HepG2 (cell line): ENCODE measurements around the gene DUS1L. TPM values are rescaled to one million over a fixed set of nuclear protein-coding genes. Genes with fewer than 3 reads are reported as not detected.

Experiments used
- ASH2L ChIP-seq: fragments of 300-600, 200-600 bp; sonication (generic); IDR thresholded peaks from 2 replicates; pipeline ENCODE4 v1.7.0; 2017; ENCODE audit warnings: low read depth, mild to moderate bottlenecking, moderate library complexity, mixed read lengths, low read length; ENCODE audit not compliant: insufficient read length
- CHCHD3 ChIP-seq: sonication (generic); formaldehyde crosslinking; IDR thresholded peaks from 2 replicates; pipeline ENCODE4 v1.8.0; 2022; ENCODE audit warnings: mild to moderate bottlenecking, missing genetic modification reagents, moderate library complexity
- GMEB1 ChIP-seq: sonication (generic); formaldehyde crosslinking; IDR thresholded peaks from 2 replicates; pipeline ENCODE4 v1.5.1; 2020; ENCODE audit warnings: missing genetic modification reagents, mild to moderate bottlenecking, borderline replicate concordance
- HNF1A ChIP-seq, 2 experiments: sonication (generic) in 1 of 2; formaldehyde crosslinking in 1 of 2; IDR thresholded peaks; 2 replicates each; pipeline versions ENCODE4 v1.4.0 to v1.6.1; 2016 to 2020; ENCODE audit warnings: borderline replicate concordance in 1 of 2, low read depth in 1 of 2, mild to moderate bottlenecking in 1 of 2, missing genetic modification reagents in 1 of 2
- NCOR1 ChIP-seq: fragments of 200-600 bp; sonication (generic); IDR thresholded peaks from 2 replicates; pipeline ENCODE4 v1.7.0; 2017; ENCODE audit warnings: antibody characterized with exemption, low read length, borderline replicate concordance
- PAWR ChIP-seq: sonication (generic); formaldehyde crosslinking; IDR thresholded peaks from 2 replicates; pipeline ENCODE4 v1.4.0; 2020; ENCODE audit warnings: missing genetic modification reagents, mild to moderate bottlenecking, borderline replicate concordance
- RELA ChIP-seq: sonication (generic); formaldehyde crosslinking; IDR thresholded peaks from 2 replicates; pipeline ENCODE4 v1.4.0; 2020; ENCODE audit warnings: missing genetic modification reagents
- SALL1 ChIP-seq: sonication (generic); formaldehyde crosslinking; IDR thresholded peaks from 2 replicates; pipeline ENCODE4 v1.8.0; 2022; ENCODE audit warnings: mild to moderate bottlenecking, missing genetic modification reagents
- SP1 ChIP-seq, 2 experiments: fragments of 450-650 bp in 1 of 2; sonication (generic) in 1 of 2; formaldehyde crosslinking in 1 of 2; IDR thresholded peaks; 2 replicates each; pipeline versions ENCODE4 v1.4.0 to v1.6.1; 2016 to 2020; ENCODE audit warnings: missing genetic modification reagents in 1 of 2
- SP5 ChIP-seq: IDR thresholded peaks from 2 replicates; pipeline ENCODE4 v1.6.1; 2016; ENCODE audit warnings: low read depth, borderline replicate concordance
- ZBTB26 ChIP-seq: IDR thresholded peaks from 2 replicates; pipeline ENCODE4 v1.6.1; 2016; ENCODE audit warnings: missing compliant biosample characterization, missing genetic modification reagents, borderline replicate concordance
- ZFAT ChIP-seq: sonication (generic); formaldehyde crosslinking; conservative IDR thresholded peaks from 2 replicates; pipeline ENCODE4 v1.8.1; 2023; ENCODE audit warnings: missing genetic modification reagents, inconsistent platforms
- ZFP1 ChIP-seq: IDR thresholded peaks from 2 replicates; pipeline ENCODE4 v1.6.1; 2016
- ZFP82 ChIP-seq: sonication (generic); formaldehyde crosslinking; IDR thresholded peaks from 2 replicates; pipeline ENCODE4 v1.5.1; 2020; ENCODE audit warnings: mild to moderate bottlenecking, missing genetic modification reagents, borderline replicate concordance
- ZNF263 ChIP-seq: sonication (generic); formaldehyde crosslinking; IDR thresholded peaks from 2 replicates; pipeline ENCODE4 v1.4.0; 2020; ENCODE audit warnings: missing genetic modification reagents
- ZNF513 ChIP-seq: sonication (generic); formaldehyde crosslinking; conservative IDR thresholded peaks from 2 replicates; pipeline ENCODE4 v1.5.0; 2020; ENCODE audit warnings: missing genetic modification reagents
- ZNF619 ChIP-seq: sonication (generic); formaldehyde crosslinking; IDR thresholded peaks from 2 replicates; pipeline ENCODE4 v1.4.0; 2020; ENCODE audit warnings: mild to moderate bottlenecking, missing genetic modification reagents
- ZNF790 ChIP-seq: sonication (generic); formaldehyde crosslinking; IDR thresholded peaks from 2 replicates; pipeline ENCODE4 v1.8.0; 2022; ENCODE audit warnings: missing genetic modification reagents, mild to moderate bottlenecking, borderline replicate concordance
- ZNF891 ChIP-seq: sonication (generic); formaldehyde crosslinking; IDR thresholded peaks from 2 replicates; pipeline ENCODE4 v1.5.0; 2020; ENCODE audit warnings: mild to moderate bottlenecking, missing genetic modification reagents
- polyA plus RNA-seq, 8 experiments: library from polyadenylated mRNA; depleted of rRNA in 3 of 8; stranded (reverse) in 7 of 8; unstranded in 1 of 8; fragments of >200 nt; fragmentation: Illumina TruSeq in 4 of 8; extraction: Trizol in 4 of 8; gene quantifications; 2 replicates each; pipeline versions ENCODE4 v1.2.1 to v1.2.3, GENCODE V29; 2011 to 2016; ENCODE audit warnings: low read depth in 4 of 8, missing spikeins in 1 of 8, mixed read lengths in 1 of 8; ENCODE audit not compliant: insufficient read depth in 1 of 8
- total RNA-seq, 5 experiments: library from RNA; depleted of rRNA; stranded (reverse); fragments of >200 nt; fragmentation: Illumina TruSeq; extraction: Trizol; gene quantifications; 2 replicates each; pipeline ENCODE4 v1.2.3, GENCODE V29; 2016; ENCODE audit warnings: low read depth in 1 of 5

Gene DUS1L
- total and polyA plus RNA-seq, 2 of the 13 experiments (the other 11 are each of a cell fraction or from before 2014, with no cell fraction given): 81.0 to 109 TPM

- TF ChIP-seq ZBTB26 (CRISPR knock-in tag) (peak; percentile 37; the same call in 1 of the 2 replicates), CHCHD3 (CRISPR knock-in tag) (peak; percentile 85; the same call in 1 of the 2 replicates), ASH2L (peak; percentile 46), HNF1A (IDR thresholded peaks at IDR 0.05; ENCODE audit: low read depth) (peak; percentile 86), HNF1A (CRISPR knock-in tag; IDR thresholded peaks at IDR 0.05; ENCODE audit: borderline replicate concordance) (peak; percentile 90), SALL1 (peak; percentile 86), NCOR1 (peak; percentile 20; the same call in 1 of the 2 replicates), ZNF790 (CRISPR knock-in tag) (no peak; the same call in 1 of the 2 replicates), PAWR (CRISPR knock-in tag) (peak; percentile 67), ZFP1 (CRISPR knock-in tag) (no peak; the same call in 1 of the 2 replicates), RELA (CRISPR knock-in tag) (0 out of 2 replicates have a peak, but pooled peaks have one; percentile 60), ZNF619 (CRISPR knock-in tag) (peak; percentile 90), ZNF513 (CRISPR knock-in tag) (peak; percentile 61; the same call in 1 of the 2 replicates), ZFP82 (CRISPR knock-in tag) (peak; percentile 15; the same call in 1 of the 2 replicates), GMEB1 (no peak), ZNF891 (CRISPR knock-in tag) (peak; percentile 82), ZFAT (CRISPR knock-in tag) (0 out of 2 replicates have a peak, but pooled peaks have one; percentile 62), SP5 (CRISPR knock-in tag) (peak; percentile 75), ZNF263 (CRISPR knock-in tag) (peak; percentile 44; the same call in 1 of the 2 replicates), SP1 (IDR thresholded peaks at IDR 0.05) (no peak), SP1 (CRISPR knock-in tag; IDR thresholded peaks at IDR 0.05) (peak; percentile 35; the same call in 1 of the 2 replicates)
These were observed 36.4 kb upstream of the DUS1L start (continued) for GRCh38 chr17:82101767-82102679.
